ENCODE results near the gene ZNHIT6. TPM values are rescaled to one million over a fixed set of nuclear protein-coding genes. Genes with fewer than 3 reads are reported as not detected.

ZNHIT6 gene
- total and polyA plus RNA-seq, 2 experiments from 2014 or later, result 11.1 to 17.4 TPM

DNA sequence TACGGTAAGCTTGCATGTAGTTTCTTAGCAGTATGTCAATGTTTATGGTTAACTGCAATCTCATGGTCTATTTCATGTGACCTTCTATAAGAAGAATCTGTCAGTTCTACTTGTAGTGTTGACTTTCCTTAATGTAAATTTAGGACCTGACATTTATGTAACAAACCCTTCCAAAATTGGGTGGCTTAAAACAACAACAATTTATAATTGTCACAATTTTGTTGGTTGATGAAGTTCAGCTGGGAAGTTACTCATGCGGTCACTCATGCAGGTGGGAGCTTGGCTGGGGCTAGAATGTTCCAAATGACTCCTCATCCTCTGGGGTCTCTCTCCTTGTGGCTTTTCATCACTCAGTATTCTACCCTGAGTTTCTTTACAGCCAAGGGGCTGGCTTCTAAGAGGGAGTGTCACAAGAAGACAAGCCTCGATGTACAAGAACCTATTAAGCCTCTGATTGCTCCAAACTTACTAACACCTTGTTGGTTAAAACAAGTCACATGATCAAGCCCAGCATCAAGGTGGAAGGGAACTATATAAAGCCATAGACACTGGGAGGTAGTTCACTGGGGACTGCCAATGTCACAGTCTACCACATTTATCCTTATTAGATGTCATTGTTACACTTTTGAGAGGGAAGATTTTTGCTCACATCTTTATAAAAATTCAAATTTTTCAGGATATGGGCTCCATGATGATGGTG lies 103.8 kb downstream of the ZNHIT6 start:
- Histone ChIP-seq H3K36me3 (no peaks in the 10 kb centered on the region), H3K4me1 (ENCODE audit: low read depth) (peaks cover 7% of the 10 kb centered on the region), H3K27ac (no peak overlapping the region), H3K4me3 (no peak overlapping the region), H3K9me3 (ENCODE audit: low read depth) (no peaks in the 10 kb centered on the region), H3K27me3 (no peaks in the 10 kb centered on the region)
- no peak for DNase-seq (ENCODE audit: low read depth in 1 of 2, low spot score in 1 of 2)
- TF ChIP-seq CTCF (IDR thresholded peaks at IDR 0.05; ENCODE audit: low read depth, low read length), result no peak

GRCh38 chr1:85603086-85603880 lies 105.0 kb downstream of the ZNHIT6 start:
- H3K27ac ChIP-seq, result no peak overlapping the region
- no peaks in the 10 kb centered on the region for H3K36me3 ChIP-seq
- no peak for DNase-seq (ENCODE audit: low read depth in 1 of 2, low spot score in 1 of 2)
- peaks cover 7% of the 10 kb centered on the region for H3K4me1 ChIP-seq (ENCODE audit: low read depth)
- no peaks in the 10 kb centered on the region for H3K9me3 ChIP-seq (ENCODE audit: low read depth)
- H3K4me3 ChIP-seq, result no peak overlapping the region
- TF ChIP-seq CTCF (IDR thresholded peaks at IDR 0.05; ENCODE audit: low read depth, low read length), result no peak
- H3K27me3 ChIP-seq, result no peaks in the 10 kb centered on the region

DNA sequence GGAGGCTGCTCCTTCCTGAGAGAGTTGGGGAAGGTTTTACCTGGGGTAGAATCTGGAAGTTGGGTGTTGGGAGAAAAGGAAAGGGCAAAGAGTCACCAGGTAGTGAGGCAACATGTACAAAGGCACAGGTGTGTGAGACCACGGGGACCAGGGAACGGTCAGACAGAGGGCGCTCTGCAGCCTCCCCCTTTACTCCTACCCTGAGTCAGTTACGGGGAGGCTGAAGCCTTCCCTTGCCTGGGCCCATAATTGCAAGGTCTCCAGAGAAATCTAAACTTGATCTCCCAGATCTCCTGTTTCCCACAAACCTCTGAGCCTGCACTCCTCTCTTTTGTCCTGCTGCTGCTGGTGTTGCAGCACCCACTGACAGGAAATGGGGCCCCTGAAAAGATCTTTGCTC lies 105.7 kb downstream of the ZNHIT6 start:
- no peak for DNase-seq (ENCODE audit: low read depth in 1 of 2, low spot score in 1 of 2)
- no peaks in the 10 kb centered on the region for H3K36me3 ChIP-seq
- no peaks in the 10 kb centered on the region for H3K9me3 ChIP-seq (ENCODE audit: low read depth)
- no peak overlapping the region for H3K4me3 ChIP-seq
- no peak overlapping the region for H3K27ac ChIP-seq
- TF ChIP-seq CTCF (IDR thresholded peaks at IDR 0.05; ENCODE audit: low read depth, low read length), result no peak
- peaks cover 7% of the 10 kb centered on the region for H3K4me1 ChIP-seq (ENCODE audit: low read depth)
- H3K27me3 ChIP-seq, result no peaks in the 10 kb centered on the region

DNA sequence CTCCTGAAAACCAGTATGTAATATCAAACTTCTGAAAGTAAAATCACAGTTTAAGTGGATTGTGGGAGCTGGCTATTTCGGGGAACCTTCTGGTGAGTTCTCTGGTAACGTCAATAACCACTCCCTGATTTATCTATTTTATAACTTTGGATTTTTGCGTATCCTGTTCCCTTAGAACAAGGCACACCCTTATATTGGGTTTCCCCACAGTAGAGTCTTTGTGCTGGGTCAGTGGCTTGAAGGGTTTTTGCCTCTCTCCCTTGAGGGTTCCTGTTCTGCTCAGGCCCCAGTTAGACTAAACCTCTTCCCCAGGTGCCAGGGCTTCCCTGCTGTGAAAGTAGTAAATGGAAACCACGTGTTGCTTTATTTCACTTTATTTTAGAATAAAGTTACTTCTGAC lies 106.3 kb downstream of the ZNHIT6 start:
- peaks cover under 1% of the 10 kb centered on the region for H3K4me1 ChIP-seq (ENCODE audit: low read depth)
- no peak overlapping the region for H3K4me3 ChIP-seq
- H3K27me3 ChIP-seq, result no peaks in the 10 kb centered on the region
- TF ChIP-seq CTCF (IDR thresholded peaks at IDR 0.05; ENCODE audit: low read depth, low read length), result no peak
- no peaks in the 10 kb centered on the region for H3K9me3 ChIP-seq (ENCODE audit: low read depth)
- H3K36me3 ChIP-seq, result no peaks in the 10 kb centered on the region
- no peak overlapping the region for H3K27ac ChIP-seq
- DNase-seq (ENCODE audit: low read depth in 1 of 2, low spot score in 1 of 2), result no peak

- no peak overlapping the region for H3K4me3 ChIP-seq
- no peak for DNase-seq (ENCODE audit: low read depth in 1 of 2, low spot score in 1 of 2)
- H3K27me3 ChIP-seq, result no peaks in the 10 kb centered on the region
- H3K36me3 ChIP-seq, result no peaks in the 10 kb centered on the region
- H3K27ac ChIP-seq, result no peak overlapping the region
- no peaks in the 10 kb centered on the region for H3K9me3 ChIP-seq (ENCODE audit: low read depth)
- H3K4me1 ChIP-seq (ENCODE audit: low read depth), result no peaks in the 10 kb centered on the region
- TF ChIP-seq CTCF (IDR thresholded peaks at IDR 0.05; ENCODE audit: low read depth, low read length), result no peak
Observed at GRCh38 chr1:85599681-85600080, 108.6 kb downstream of the ZNHIT6 start.

Other genes with a start within 250 kb of the ZNHIT6 start
- 14.0 and 15.5 TPM in 2 replicates for gene DDAH1, start 243.3 kb downstream of the ZNHIT6 start, total RNA-seq
- gene DDAH1, start 243.3 kb downstream of the ZNHIT6 start, polyA plus RNA-seq, result 8.3 and 9.1 TPM in 2 replicates
- gene CCN1, start 127.7 kb downstream of the ZNHIT6 start, total RNA-seq, result 23.3 and 31.2 TPM in 2 replicates
- 82.5 and 93.0 TPM in 2 replicates for gene CCN1, start 127.7 kb downstream of the ZNHIT6 start, polyA plus RNA-seq